ENCODE measurements around the gene DDIT3. TPM values are rescaled to one million over a fixed set of nuclear protein-coding genes. Genes with fewer than 3 reads are reported as not detected.
"Not testable (repeated sequence)": the region's sequence is repeated elsewhere in the genome, so short reads cannot be mapped to it uniquely, and the experiment has no call there.

The DDIT3 gene
- total RNA-seq, 1 donor from 2014 or later = 6.2 TPM

GRCh38 chr12:57525615-57526383, 5.5 kb upstream of the DDIT3 start:
- DNase-seq (ENCODE audit: low read depth in 2 of 2) = no peak

GRCh38 chr12:57524814-57525614, 4.7 kb upstream of the DDIT3 start:
- DNase-seq (ENCODE audit: low read depth in 2 of 2) = no peak

- no peak for DNase-seq (ENCODE audit: low read depth in 2 of 2)
These were observed 3.6 kb upstream of the DDIT3 start for GRCh38 chr12:57523706-57524614.

- DNase-seq (ENCODE audit: low read depth in 2 of 2) = peak in 1 of 2 donors; percentile 67
These were observed 2.8 kb upstream of the DDIT3 start for GRCh38 chr12:57522887-57523705.

- DNase-seq (ENCODE audit: low read depth in 2 of 2) = peak; percentile 73 to 94
These were observed 1.9 kb upstream of the DDIT3 start, which contains the start of gene MBD6 for GRCh38 chr12:57522011-57522886. MBD6 (plus strand) TSS chr12:57522824; CDS start chr12:57524304, 1,480 bp downstream.

- DNase-seq (ENCODE audit: low read depth in 2 of 2) = peak in 1 of 2 donors; percentile 61
These were observed 1.3 kb upstream of the DDIT3 start for GRCh38 chr12:57521525-57522010.

- DNase-seq (ENCODE audit: low read depth in 2 of 2) = no peak
These were observed 590 bp downstream of the DDIT3 start for GRCh38 chr12:57519796-57520052.

GRCh38 chr12:57518920-57519795, 1.2 kb downstream of the DDIT3 start:
- peak in 1 of 2 donors; percentile 36 for DNase-seq (ENCODE audit: low read depth in 2 of 2)

GRCh38 chr12:57518176-57518919, 2.0 kb downstream of the DDIT3 start:
- DNase-seq (ENCODE audit: low read depth in 2 of 2) = no peak

- not testable (repeated sequence) for DNase-seq (ENCODE audit: low read depth in 2 of 2)
These were observed 2.6 kb downstream of the DDIT3 start for GRCh38 chr12:57517718-57518117.

GRCh38 chr12:57517187-57517586, 3.1 kb downstream of the DDIT3 start:
- peak in 1 of 2 donors; percentile 50 for DNase-seq (ENCODE audit: low read depth in 2 of 2)

- no peak for DNase-seq (ENCODE audit: low read depth in 2 of 2)
These were observed 3.6 kb downstream of the DDIT3 start for GRCh38 chr12:57516617-57517153.

- DNase-seq (ENCODE audit: low read depth in 2 of 2) = no peak
These were observed 4.3 kb downstream of the DDIT3 start for GRCh38 chr12:57515934-57516541.

- DNase-seq (ENCODE audit: low read depth in 2 of 2) = no peak
These were observed 4.8 kb downstream of the DDIT3 start for GRCh38 chr12:57515408-57515933.

- peak in 1 of 2 donors; percentile 39 for DNase-seq (ENCODE audit: low read depth in 2 of 2)
These were observed 5.5 kb downstream of the DDIT3 start for GRCh38 chr12:57514720-57515407.

GRCh38 chr12:57514246-57514645, 6.1 kb downstream of the DDIT3 start:
- DNase-seq (ENCODE audit: low read depth in 2 of 2) = not testable (repeated sequence)
